GM23338 (cell line): ENCODE measurements around the gene EMX1. TPM values are rescaled to one million over a fixed set of nuclear protein-coding genes. Genes with fewer than 3 reads are reported as not detected.

Experiments
- ATAC-seq: fragments of 200-7000 bp; cut with Tn5 transposase; 3 replicates; pipeline ENCODE4 v1.9.1; 2020
- DNase-seq: peaks from one replicate; pipeline ENCODE4 v3.0.0-alpha.2; 2015; ENCODE audit warnings: low spot score
- H2AFZ ChIP-seq: fragments of 200-600 bp; sonication (generic); 2 replicates; pipeline ENCODE4 v1.8.0; 2016; ENCODE audit warnings: antibody characterized with exemption, mild to moderate bottlenecking, moderate library complexity
- H3F3A ChIP-seq: fragments of 200-600 bp; sonication (generic); replicated peaks from 2 replicates; pipeline ENCODE4 v1.8.0; 2017; ENCODE audit warnings: antibody characterized with exemption, mixed run types, low read depth
- H3K27ac ChIP-seq: fragments of 200-600 bp; sonication (generic); 2 replicates; pipeline ENCODE4 v1.6.1; 2016; ENCODE audit warnings: low read depth
- H3K27me3 ChIP-seq: fragments of 200-600 bp; sonication (generic); 2 replicates; pipeline ENCODE4 v1.8.0; 2016; ENCODE audit warnings: mild to moderate bottlenecking, mixed run types, moderate library complexity; ENCODE audit not compliant: insufficient read depth
- H3K36me3 ChIP-seq: fragments of 200-600 bp; sonication (generic); 2 replicates; pipeline ENCODE4 v1.8.0; 2016; ENCODE audit warnings: mild to moderate bottlenecking; ENCODE audit not compliant: insufficient read depth
- H3K4me1 ChIP-seq: fragments of 200-600 bp; sonication (generic); 2 replicates; pipeline ENCODE4 v1.8.0; 2016; ENCODE audit warnings: mild to moderate bottlenecking, moderate library complexity; ENCODE audit not compliant: insufficient read depth
- H3K4me2 ChIP-seq: fragments of 200-600 bp; sonication (generic); 2 replicates; pipeline ENCODE4 v1.7.1; 2017; ENCODE audit warnings: mixed run types
- H3K4me3 ChIP-seq: fragments of 200-600 bp; sonication (generic); 2 replicates; pipeline ENCODE4 v1.6.1; 2016; ENCODE audit warnings: mixed run types
- H3K79me2 ChIP-seq: fragments of 200-600 bp; sonication (generic); replicated peaks from 2 replicates; pipeline ENCODE4 v1.8.0; 2017; ENCODE audit warnings: mild to moderate bottlenecking; ENCODE audit not compliant: insufficient read depth
- H3K9me2 ChIP-seq: fragments of 200-600 bp; sonication (generic); 2 replicates; pipeline ENCODE4 v1.8.0; 2017; ENCODE audit not compliant: insufficient read depth
- H4K20me1 ChIP-seq: fragments of 200-600 bp; sonication (generic); replicated peaks from 2 replicates; pipeline ENCODE4 v1.8.0; 2017; ENCODE audit warnings: mild to moderate bottlenecking; ENCODE audit not compliant: insufficient read depth
- H3K27ac Mint-ChIP-seq: 2 replicates; pipeline ENCODE4 v1.8.0; 2020; ENCODE audit warnings: inconsistent platforms, mild to moderate bottlenecking, moderate library complexity, mixed read lengths
- H3K27me3 Mint-ChIP-seq: 3 replicates; pipeline ENCODE4 v1.8.0; 2022; ENCODE audit warnings: low read depth, mild to moderate bottlenecking, moderate library complexity, mixed read lengths, inconsistent platforms; ENCODE audit not compliant: insufficient read depth, poor library complexity
- H3K36me3 Mint-ChIP-seq: 3 replicates; pipeline ENCODE4 v1.8.0; 2021; ENCODE audit warnings: low read depth, mild to moderate bottlenecking, inconsistent platforms, moderate library complexity, mixed read lengths
- H3K4me1 Mint-ChIP-seq: 3 replicates; pipeline ENCODE4 v1.8.0; 2020; ENCODE audit warnings: mild to moderate bottlenecking, inconsistent platforms, mixed read lengths
- H3K4me3 Mint-ChIP-seq: 3 replicates; pipeline ENCODE4 v1.8.0; 2021; ENCODE audit warnings: moderate library complexity, mild to moderate bottlenecking, inconsistent platforms, mixed read lengths
- H3K9me3 Mint-ChIP-seq: 3 replicates; pipeline ENCODE4 v1.8.0; 2020; ENCODE audit warnings: moderate library complexity, mild to moderate bottlenecking, inconsistent platforms, mixed read lengths
- CREB1 ChIP-seq: fragments of 250-450 bp; sonication (Bioruptor Pico); IDR thresholded peaks from 2 replicates; pipeline ENCODE4 v1.5.0; 2020; ENCODE audit warnings: low read depth, mild to moderate bottlenecking, moderate library complexity
- EZH2 ChIP-seq: fragments of 200-600 bp; sonication (generic); IDR thresholded peaks from one replicate; pipeline ENCODE4 v1.8.0; 2017; ENCODE audit warnings: antibody characterized with exemption, mild to moderate bottlenecking, low read depth; ENCODE audit not compliant: unreplicated experiment
- EZH2phosphoT487 ChIP-seq: fragments of 200-600 bp; sonication (generic); IDR thresholded peaks from one replicate; pipeline ENCODE4 v1.8.1; 2018; ENCODE audit warnings: antibody characterized with exemption; ENCODE audit not compliant: unreplicated experiment
- JUNB ChIP-seq: IDR thresholded peaks from one replicate; pipeline ENCODE4 v1.6.1; 2016; ENCODE audit warnings: antibody characterized with exemption; ENCODE audit not compliant: unreplicated experiment
- NANOG ChIP-seq: IDR thresholded peaks from 2 replicates; pipeline ENCODE4 v1.6.1; 2016; ENCODE audit warnings: antibody characterized with exemption, borderline replicate concordance
- POLR2AphosphoS5 ChIP-seq: IDR thresholded peaks from 2 replicates; pipeline ENCODE4 v1.6.1; 2016; ENCODE audit warnings: antibody characterized with exemption, low read depth
- STAT1 ChIP-seq: IDR thresholded peaks from one replicate; pipeline ENCODE4 v1.6.1; 2016; ENCODE audit warnings: antibody characterized with exemption; ENCODE audit not compliant: unreplicated experiment
- ZNF114 ChIP-seq: fragments of 250-450 bp; sonication (Bioruptor Pico); IDR thresholded peaks from 2 replicates; pipeline ENCODE4 v1.5.0; 2020; ENCODE audit warnings: mild to moderate bottlenecking, moderate library complexity
- ZNF331 ChIP-seq: fragments of 250-450 bp; sonication (Bioruptor Pico); IDR thresholded peaks from 2 replicates; pipeline ENCODE4 v1.5.0; 2020; ENCODE audit warnings: low read depth, mild to moderate bottlenecking, moderate library complexity
- polyA plus RNA-seq: library from polyadenylated mRNA; unstranded; fragments of >200 nt; fragmentation: Nextera tagmentation; extraction: Ambion mirVana; gene quantifications from 2 replicates; pipeline ENCODE4 v1.2.1, GENCODE V29; 2016
- total RNA-seq: library from RNA; depleted of rRNA; stranded (reverse); fragments of >200 nt; shearing (Covaris generic); gene quantifications from 2 replicates; pipeline ENCODE4 v1.2.3, GENCODE V29; 2014
- TF ChIP-seq, protein P1 (sequence below): IDR thresholded peaks from one replicate; pipeline ENCODE4 v1.6.1; 2018; ENCODE audit warnings: antibody characterized with exemption; ENCODE audit not compliant: unreplicated experiment
- TF ChIP-seq, protein P2 (sequence below): fragments of 250-450 bp; sonication (Bioruptor Pico); IDR thresholded peaks from 2 replicates; pipeline ENCODE4 v1.5.0; 2020; ENCODE audit warnings: mild to moderate bottlenecking, moderate library complexity
- TF ChIP-seq, protein P3 (sequence below): IDR thresholded peaks from 2 replicates; pipeline ENCODE4 v1.6.1; 2016; ENCODE audit warnings: antibody characterized with exemption

EMX1 gene
- total and polyA plus RNA-seq, 2 experiments from 2014 or later, result 3.9 to 7.9 TPM

DNA sequence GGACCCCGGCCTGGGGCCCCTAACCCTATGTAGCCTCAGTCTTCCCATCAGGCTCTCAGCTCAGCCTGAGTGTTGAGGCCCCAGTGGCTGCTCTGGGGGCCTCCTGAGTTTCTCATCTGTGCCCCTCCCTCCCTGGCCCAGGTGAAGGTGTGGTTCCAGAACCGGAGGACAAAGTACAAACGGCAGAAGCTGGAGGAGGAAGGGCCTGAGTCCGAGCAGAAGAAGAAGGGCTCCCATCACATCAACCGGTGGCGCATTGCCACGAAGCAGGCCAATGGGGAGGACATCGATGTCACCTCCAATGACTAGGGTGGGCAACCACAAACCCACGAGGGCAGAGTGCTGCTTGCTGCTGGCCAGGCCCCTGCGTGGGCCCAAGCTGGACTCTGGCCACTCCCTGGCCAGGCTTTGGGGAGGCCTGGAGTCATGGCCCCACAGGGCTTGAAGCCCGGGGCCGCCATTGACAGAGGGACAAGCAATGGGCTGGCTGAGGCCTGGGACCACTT is 16.4 kb downstream of the EMX1 start:
- H3K27ac ChIP-seq, result no peak overlapping the region
- H3K79me2 ChIP-seq, result no peaks in the 10 kb centered on the region
- Mint-ChIP-seq H3K4me1 (peaks cover 30% of the 10 kb centered on the region), H3K27me3 (peaks cover 21% of the 10 kb centered on the region), H3K9me3 (no peaks in the 10 kb centered on the region; the same call in 2 of the 3 replicates), H3K36me3 (peaks cover 8% of the 10 kb centered on the region), H3K27ac (no peak overlapping the region), H3K4me3 (no peak overlapping the region)
- no peaks in the 10 kb centered on the region for H3F3A ChIP-seq
- peaks cover 39% of the 10 kb centered on the region for H3K27me3 ChIP-seq
- no peak overlapping the region for H3K4me2 ChIP-seq
- peaks cover 5% of the 10 kb centered on the region; the same call in 1 of the 2 replicates for H3K9me2 ChIP-seq
- DNase-seq (no peak), ATAC-seq (no peak)
- TF ChIP-seq EZH2, result no peak
- TF ChIP-seq JUNB, result no peak
- no peak for TF ChIP-seq EZH2phosphoT487
- no peak for TF ChIP-seq STAT1
- TF ChIP-seq, protein P1, sequence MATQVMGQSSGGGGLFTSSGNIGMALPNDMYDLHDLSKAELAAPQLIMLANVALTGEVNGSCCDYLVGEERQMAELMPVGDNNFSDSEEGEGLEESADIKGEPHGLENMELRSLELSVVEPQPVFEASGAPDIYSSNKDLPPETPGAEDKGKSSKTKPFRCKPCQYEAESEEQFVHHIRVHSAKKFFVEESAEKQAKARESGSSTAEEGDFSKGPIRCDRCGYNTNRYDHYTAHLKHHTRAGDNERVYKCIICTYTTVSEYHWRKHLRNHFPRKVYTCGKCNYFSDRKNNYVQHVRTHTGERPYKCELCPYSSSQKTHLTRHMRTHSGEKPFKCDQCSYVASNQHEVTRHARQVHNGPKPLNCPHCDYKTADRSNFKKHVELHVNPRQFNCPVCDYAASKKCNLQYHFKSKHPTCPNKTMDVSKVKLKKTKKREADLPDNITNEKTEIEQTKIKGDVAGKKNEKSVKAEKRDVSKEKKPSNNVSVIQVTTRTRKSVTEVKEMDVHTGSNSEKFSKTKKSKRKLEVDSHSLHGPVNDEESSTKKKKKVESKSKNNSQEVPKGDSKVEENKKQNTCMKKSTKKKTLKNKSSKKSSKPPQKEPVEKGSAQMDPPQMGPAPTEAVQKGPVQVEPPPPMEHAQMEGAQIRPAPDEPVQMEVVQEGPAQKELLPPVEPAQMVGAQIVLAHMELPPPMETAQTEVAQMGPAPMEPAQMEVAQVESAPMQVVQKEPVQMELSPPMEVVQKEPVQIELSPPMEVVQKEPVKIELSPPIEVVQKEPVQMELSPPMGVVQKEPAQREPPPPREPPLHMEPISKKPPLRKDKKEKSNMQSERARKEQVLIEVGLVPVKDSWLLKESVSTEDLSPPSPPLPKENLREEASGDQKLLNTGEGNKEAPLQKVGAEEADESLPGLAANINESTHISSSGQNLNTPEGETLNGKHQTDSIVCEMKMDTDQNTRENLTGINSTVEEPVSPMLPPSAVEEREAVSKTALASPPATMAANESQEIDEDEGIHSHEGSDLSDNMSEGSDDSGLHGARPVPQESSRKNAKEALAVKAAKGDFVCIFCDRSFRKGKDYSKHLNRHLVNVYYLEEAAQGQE, result no peak
- TF ChIP-seq, protein P2, sequence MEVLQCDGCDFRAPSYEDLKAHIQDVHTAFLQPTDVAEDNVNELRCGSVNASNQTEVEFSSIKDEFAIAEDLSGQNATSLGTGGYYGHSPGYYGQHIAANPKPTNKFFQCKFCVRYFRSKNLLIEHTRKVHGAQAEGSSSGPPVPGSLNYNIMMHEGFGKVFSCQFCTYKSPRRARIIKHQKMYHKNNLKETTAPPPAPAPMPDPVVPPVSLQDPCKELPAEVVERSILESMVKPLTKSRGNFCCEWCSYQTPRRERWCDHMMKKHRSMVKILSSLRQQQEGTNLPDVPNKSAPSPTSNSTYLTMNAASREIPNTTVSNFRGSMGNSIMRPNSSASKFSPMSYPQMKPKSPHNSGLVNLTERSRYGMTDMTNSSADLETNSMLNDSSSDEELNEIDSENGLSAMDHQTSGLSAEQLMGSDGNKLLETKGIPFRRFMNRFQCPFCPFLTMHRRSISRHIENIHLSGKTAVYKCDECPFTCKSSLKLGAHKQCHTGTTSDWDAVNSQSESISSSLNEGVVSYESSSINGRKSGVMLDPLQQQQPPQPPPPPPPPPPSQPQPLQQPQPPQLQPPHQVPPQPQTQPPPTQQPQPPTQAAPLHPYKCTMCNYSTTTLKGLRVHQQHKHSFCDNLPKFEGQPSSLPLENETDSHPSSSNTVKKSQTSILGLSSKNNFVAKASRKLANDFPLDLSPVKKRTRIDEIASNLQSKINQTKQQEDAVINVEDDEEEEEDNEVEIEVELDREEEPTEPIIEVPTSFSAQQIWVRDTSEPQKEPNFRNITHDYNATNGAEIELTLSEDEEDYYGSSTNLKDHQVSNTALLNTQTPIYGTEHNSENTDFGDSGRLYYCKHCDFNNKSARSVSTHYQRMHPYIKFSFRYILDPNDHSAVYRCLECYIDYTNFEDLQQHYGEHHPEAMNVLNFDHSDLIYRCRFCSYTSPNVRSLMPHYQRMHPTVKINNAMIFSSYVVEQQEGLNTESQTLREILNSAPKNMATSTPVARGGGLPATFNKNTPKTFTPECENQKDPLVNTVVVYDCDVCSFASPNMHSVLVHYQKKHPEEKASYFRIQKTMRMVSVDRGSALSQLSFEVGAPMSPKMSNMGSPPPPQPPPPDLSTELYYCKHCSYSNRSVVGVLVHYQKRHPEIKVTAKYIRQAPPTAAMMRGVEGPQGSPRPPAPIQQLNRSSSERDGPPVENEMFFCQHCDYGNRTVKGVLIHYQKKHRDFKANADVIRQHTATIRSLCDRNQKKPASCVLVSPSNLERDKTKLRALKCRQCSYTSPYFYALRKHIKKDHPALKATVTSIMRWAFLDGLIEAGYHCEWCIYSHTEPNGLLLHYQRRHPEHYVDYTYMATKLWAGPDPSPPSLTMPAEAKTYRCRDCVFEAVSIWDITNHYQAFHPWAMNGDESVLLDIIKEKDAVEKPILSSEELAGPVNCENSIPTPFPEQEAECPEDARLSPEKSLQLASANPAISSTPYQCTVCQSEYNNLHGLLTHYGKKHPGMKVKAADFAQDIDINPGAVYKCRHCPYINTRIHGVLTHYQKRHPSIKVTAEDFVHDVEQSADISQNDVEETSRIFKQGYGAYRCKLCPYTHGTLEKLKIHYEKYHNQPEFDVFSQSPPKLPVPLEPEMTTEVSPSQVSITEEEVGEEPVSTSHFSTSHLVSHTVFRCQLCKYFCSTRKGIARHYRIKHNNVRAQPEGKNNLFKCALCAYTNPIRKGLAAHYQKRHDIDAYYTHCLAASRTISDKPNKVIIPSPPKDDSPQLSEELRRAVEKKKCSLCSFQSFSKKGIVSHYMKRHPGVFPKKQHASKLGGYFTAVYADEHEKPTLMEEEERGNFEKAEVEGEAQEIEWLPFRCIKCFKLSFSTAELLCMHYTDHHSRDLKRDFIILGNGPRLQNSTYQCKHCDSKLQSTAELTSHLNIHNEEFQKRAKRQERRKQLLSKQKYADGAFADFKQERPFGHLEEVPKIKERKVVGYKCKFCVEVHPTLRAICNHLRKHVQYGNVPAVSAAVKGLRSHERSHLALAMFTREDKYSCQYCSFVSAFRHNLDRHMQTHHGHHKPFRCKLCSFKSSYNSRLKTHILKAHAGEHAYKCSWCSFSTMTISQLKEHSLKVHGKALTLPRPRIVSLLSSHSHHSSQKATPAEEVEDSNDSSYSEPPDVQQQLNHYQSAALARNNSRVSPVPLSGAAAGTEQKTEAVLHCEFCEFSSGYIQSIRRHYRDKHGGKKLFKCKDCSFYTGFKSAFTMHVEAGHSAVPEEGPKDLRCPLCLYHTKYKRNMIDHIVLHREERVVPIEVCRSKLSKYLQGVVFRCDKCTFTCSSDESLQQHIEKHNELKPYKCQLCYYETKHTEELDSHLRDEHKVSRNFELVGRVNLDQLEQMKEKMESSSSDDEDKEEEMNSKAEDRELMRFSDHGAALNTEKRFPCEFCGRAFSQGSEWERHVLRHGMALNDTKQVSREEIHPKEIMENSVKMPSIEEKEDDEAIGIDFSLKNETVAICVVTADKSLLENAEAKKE, result no peak
- no peak for TF ChIP-seq POLR2AphosphoS5
- TF ChIP-seq ZNF114 (CRISPR knock-in tag), result no peak
- no peak for TF ChIP-seq ZNF331 (CRISPR knock-in tag)
- TF ChIP-seq NANOG, result no peak
- TF ChIP-seq CREB1, result no peak
- TF ChIP-seq, protein P3, sequence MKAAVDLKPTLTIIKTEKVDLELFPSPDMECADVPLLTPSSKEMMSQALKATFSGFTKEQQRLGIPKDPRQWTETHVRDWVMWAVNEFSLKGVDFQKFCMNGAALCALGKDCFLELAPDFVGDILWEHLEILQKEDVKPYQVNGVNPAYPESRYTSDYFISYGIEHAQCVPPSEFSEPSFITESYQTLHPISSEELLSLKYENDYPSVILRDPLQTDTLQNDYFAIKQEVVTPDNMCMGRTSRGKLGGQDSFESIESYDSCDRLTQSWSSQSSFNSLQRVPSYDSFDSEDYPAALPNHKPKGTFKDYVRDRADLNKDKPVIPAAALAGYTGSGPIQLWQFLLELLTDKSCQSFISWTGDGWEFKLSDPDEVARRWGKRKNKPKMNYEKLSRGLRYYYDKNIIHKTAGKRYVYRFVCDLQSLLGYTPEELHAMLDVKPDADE, result no peak
- peaks cover 9% of the 10 kb centered on the region for H3K4me1 ChIP-seq
- H3K4me3 ChIP-seq, result no peak overlapping the region
- no peaks in the 10 kb centered on the region for H3K36me3 ChIP-seq
- no peak overlapping the region for H2AFZ ChIP-seq
- H4K20me1 ChIP-seq, result no peaks in the 10 kb centered on the region
